ELF-1 (cell line): ENCODE measurements around the gene SLC45A1.

Experiments
- DNase-seq: peaks from one replicate; pipeline ENCODE4 v3.0.0-alpha.2; 2016; ENCODE audit warnings: low read depth, low spot score

SLC45A1 gene

GRCh38 chr1:8352886-8353785 lies 35.2 kb downstream of the SLC45A1 start:
- DNase-seq = no peak

- no peak for DNase-seq
These were observed 36.1 kb downstream of the SLC45A1 start for GRCh38 chr1:8354038-8354437.

DNA sequence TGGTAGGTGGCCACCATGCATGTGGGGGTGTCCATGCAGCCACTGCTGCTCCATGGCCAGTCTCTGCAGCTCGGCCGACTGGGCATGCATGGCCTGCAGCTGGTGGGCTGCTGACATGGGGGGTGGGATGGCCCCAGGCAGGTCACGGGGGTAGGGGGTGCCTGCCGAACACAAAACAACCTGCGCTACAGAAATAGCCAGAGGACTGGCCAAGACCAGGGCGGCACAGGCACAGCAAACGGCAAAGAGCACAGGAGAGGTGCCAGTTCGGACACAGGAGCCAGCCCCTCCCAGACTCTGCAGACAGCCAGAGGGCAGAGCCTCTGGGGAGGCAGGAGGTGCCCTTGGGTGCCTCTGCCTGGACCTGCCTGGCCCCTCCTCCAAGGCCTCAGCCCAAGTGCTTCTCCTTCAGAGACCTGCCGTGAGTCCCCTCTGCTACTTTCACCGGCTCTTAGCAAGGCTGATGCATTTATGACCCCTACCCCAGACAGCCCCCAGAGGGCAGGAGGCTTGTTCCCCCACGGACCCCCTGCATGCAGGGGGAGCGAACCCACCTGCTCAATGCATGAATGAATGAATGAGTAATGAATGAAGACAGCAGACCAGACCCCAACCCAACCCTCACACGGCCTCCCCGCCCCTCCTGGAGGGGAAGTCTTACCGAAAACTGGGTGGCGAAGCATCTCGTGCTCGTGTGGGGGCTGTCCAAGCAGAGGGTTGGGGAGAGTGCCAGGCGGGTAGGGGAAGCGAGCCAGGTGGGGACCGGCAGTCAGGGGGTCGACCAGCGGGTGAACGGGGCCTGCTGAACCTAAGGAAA lies 37.7 kb downstream of the SLC45A1 start:
- DNase-seq = no peak

GRCh38 chr1:8356256-8357209 lies 38.6 kb downstream of the SLC45A1 start:
- DNase-seq = no peak

GRCh38 chr1:8357329-8358101 lies 39.6 kb downstream of the SLC45A1 start:
- DNase-seq = no peak

DNA sequence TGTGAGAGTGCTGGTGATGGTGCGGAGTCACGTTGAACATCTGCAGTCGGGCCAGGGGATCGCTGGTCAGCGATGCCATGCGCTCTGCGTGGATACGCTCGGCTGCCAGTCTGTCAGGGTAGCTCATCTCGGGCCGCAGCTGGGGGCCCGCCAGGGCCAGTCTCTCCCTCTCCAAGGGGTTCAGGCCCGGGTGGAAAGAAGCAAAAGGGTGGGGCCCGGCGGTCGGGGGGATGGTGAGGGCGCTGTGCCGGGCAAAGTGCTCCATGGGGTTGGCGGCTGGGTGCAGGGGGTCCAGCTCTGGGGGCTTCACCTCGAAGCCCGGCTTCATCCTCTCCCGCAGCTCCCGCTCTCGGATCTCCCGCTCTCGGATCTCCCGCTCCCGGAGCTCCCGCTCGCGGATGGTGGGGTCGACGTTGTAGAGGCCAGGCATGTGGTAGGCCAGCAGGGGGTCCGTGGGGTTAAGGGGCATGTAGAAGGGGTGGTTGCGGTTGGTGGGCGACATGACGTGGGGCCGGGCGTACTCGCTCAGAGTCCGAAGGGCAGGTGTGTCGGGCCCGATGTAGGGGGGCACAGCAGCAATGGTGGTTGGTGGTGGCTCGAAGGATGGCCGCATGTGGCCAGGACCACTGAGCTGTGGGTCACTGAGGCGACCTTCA lies 40.5 kb downstream of the SLC45A1 start:
- DNase-seq = no peak

- DNase-seq = no peak
These were observed 41.1 kb downstream of the SLC45A1 start for GRCh38 chr1:8358897-8359616.

- no peak for DNase-seq
These were observed 41.9 kb downstream of the SLC45A1 start for GRCh38 chr1:8359617-8360481.

DNA sequence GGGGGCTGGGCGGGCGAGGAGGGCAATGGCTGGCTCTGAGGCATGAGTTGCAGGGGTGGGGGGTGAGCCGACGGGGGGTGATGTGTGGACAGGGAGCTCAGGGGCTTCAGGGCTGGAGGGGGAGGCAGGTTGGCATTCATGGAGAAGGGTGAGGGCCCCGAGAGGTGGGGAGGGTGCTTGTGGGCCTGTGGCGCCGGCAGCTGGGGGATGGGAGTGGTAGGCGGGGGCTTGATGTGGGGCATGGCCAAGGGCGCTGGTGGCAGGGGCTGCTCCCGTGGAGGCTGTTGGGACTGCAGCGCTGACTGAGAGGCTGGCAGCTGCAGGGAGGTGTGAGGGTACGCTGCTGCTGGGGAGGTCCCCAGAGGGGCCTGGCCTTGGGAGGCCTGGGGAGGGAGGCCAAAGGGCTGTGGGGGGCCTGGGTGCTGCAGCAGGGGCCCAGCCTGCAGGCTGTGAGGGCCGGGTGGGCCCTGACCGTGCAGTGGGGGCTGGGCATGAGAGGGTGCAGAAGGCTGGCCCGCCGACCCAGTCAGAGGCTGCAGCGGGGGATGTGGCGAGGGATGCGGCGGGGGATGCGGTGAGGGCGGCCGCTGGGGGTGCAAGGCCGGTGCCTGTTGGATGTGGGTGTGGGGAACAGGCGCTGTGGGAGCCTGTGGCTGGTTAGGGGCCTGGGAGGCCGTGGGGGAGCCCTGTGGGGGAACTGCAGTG lies 42.7 kb downstream of the SLC45A1 start:
- no peak for DNase-seq

GRCh38 chr1:8361198-8361849 lies 43.4 kb downstream of the SLC45A1 start:
- no peak for DNase-seq

DNA sequence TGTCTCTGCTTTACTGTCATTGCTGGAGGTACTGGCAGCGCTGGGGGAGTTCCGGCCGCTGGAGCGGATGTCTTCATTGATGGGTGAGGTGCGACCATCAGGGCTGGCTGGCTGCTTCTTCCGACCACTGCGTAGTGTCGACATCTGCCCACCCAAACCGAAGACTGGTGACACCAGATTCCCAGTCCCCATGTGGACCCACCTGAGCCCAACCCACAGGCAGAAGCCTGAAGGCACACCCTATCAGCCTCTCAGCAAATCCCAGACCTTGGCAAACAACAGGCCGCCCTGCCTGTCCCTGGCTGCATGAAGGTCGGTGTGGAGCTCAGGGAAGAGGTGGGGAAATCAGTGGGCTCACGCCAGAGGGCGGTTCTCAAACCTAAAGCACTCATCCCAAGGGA lies 44.8 kb downstream of the SLC45A1 start:
- DNase-seq = no peak

GRCh38 chr1:8363186-8363766 lies 45.4 kb downstream of the SLC45A1 start:
- DNase-seq = no peak

DNA sequence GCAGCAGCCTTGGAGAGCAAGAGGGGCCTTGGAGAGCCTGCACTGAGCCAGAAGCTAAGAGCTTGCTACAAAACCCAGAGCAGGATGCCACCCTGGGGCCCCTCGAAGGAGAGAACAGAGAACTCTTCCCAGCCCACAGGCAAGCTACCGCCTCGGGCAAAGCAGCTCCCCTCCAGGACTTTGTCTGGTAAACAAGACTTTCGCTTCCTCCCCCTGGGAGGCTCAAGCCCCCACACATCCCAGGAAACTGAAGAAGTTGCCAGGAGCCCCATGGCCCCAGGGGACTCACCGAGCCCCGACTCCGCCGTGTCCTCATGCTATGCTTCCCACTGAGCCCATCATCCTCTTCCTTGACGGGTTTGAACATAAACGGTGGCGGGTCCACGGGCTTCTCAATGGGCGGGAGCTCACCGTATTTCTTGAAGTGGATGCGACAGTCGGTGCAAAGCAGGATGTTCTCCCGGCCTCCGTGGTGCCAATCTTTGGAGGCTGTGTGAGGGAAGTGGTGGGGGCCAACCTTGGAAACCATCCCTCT lies 45.9 kb downstream of the SLC45A1 start:
- DNase-seq = no peak

GRCh38 chr1:8364528-8365442 lies 46.9 kb downstream of the SLC45A1 start:
- no peak for DNase-seq

DNA sequence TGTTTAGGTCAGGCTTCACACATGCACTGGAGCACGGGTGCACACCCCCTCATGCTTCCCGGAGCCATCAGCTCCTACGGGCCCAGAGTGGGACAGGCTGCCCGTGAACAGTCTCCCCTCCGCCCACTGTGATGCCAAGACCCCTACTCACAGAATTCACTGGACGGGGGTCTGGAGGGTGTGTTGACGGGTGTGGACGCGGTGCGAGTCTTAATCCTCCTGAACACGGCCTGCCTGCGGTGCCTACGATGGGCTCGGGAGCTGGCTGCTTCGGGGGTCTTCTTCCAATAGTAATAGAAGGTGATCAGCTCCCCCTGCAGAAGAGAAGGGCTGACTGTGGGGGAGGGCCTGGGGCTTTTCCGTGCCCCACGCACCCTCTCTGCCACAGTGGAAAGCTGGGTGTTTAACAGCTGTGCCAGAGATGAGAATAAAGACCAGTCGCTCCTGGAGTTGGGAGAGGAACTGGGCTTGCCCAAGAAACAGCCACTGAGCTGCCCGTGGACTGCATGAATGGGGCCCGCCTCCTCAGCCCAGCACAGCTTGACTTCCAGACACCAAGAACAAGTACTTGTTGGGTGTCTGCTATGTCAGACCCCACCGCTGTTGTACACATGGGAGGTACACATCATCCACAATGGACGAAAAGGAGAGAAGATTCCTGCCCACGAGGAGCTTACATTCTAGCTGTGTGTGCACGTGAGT lies 47.9 kb downstream of the SLC45A1 start:
- DNase-seq = no peak
